ENCODE measurements around the gene SEPTIN1. TPM values are rescaled to one million over a fixed set of nuclear protein-coding genes. Genes with fewer than 3 reads are reported as not detected.

SEPTIN1 gene
- total RNA-seq, 2 donors from 2014 or later, result 1.1 to 2.3 TPM

DNA sequence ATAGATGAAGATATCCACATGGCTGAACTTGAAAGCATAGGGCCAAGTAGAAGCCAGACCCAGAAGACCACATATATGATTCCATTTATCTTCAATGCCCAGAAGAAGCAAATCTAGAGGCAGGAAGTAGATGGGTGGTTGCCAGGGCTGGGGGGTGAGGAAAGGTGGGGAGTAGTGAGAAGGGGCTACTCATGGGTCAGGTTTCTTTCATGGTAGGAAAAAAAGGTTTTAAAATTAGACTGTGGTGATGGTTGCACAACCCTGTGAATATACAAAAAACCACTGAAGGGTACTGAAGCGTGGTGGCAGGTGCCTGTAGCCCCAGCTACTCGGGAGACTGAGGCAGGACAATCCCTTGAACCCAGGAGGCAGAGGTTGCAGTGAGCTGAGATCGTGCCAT lies 32.7 kb downstream of the SEPTIN1 start:
- H3K36me3 Mint-ChIP-seq (ENCODE audit: low read depth), result peaks cover 43% of the 10 kb centered on the region

DNA sequence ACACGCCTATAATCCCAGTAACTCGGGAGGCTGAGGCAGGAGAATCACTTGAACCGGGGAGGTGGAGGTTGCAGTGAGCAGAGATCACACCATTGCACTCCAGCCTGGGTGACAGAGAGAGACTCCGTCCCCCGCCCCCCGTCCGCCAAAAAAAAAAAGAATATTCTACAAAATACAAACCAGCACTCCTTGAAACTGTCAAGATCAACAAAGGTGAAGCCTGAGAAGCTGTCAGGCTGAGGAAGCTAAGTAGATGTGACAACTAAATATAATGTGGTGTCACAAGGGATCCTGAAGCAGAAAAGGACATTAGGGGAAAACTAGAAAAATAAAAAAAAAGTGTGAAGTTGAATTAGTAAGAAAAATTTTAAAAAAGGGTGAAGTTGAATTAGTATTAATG lies 33.4 kb downstream of the SEPTIN1 start:
- H3K27ac Mint-ChIP-seq, result no peak overlapping the region
- Histone ChIP-seq H3K27ac (ENCODE audit: low read depth, low read length) (no peak overlapping the region), H3K36me3 (ENCODE audit: control insufficient read depth, insufficient read depth, low read length) (peaks cover 44% of the 10 kb centered on the region), H3K4me1 (ENCODE audit: control insufficient read depth, insufficient read depth, low read length) (peaks cover 3% of the 10 kb centered on the region), H3K9me3 (ENCODE audit: control insufficient read depth, low read length) (no peaks in the 10 kb centered on the region), H3K9ac (ENCODE audit: extremely low read depth, low read length, poor library complexity, severe bottlenecking) (no peak overlapping the region), H3K4me3 (ENCODE audit: low read length) (no peak overlapping the region), H3K27me3 (ENCODE audit: control insufficient read depth, insufficient read depth, low read length, poor library complexity, severe bottlenecking) (no peaks in the 10 kb centered on the region)
- TF ChIP-seq, protein P1, sequence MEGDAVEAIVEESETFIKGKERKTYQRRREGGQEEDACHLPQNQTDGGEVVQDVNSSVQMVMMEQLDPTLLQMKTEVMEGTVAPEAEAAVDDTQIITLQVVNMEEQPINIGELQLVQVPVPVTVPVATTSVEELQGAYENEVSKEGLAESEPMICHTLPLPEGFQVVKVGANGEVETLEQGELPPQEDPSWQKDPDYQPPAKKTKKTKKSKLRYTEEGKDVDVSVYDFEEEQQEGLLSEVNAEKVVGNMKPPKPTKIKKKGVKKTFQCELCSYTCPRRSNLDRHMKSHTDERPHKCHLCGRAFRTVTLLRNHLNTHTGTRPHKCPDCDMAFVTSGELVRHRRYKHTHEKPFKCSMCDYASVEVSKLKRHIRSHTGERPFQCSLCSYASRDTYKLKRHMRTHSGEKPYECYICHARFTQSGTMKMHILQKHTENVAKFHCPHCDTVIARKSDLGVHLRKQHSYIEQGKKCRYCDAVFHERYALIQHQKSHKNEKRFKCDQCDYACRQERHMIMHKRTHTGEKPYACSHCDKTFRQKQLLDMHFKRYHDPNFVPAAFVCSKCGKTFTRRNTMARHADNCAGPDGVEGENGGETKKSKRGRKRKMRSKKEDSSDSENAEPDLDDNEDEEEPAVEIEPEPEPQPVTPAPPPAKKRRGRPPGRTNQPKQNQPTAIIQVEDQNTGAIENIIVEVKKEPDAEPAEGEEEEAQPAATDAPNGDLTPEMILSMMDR (conservative IDR thresholded peaks at IDR 0.05), result no peak
- H3K9me3 Mint-ChIP-seq, result no peaks in the 10 kb centered on the region
- H3K36me3 Mint-ChIP-seq (ENCODE audit: low read depth), result peaks cover 36% of the 10 kb centered on the region
- H3K27me3 Mint-ChIP-seq (ENCODE audit: insufficient read depth), result no peaks in the 10 kb centered on the region
- no peak for DNase-seq
- 95 to 100% methylated on average over 2 to 7 of the region's 7 CpGs for WGBS, 2 experiments (ENCODE audit: insufficient coverage in 1 of 2, insufficient read length in 1 of 2)
- H3K4me1 Mint-ChIP-seq, result no peaks in the 10 kb centered on the region
- no peak overlapping the region for H3K4me3 Mint-ChIP-seq

More for the DNA sequence above, 32.7 kb downstream of the SEPTIN1 start:
- Histone ChIP-seq H3K36me3 (ENCODE audit: control insufficient read depth, insufficient read depth, low read length) (peaks cover 45% of the 10 kb centered on the region), H3K9ac (ENCODE audit: extremely low read depth, low read length, poor library complexity, severe bottlenecking) (no peak overlapping the region), H3K27ac (ENCODE audit: low read depth, low read length) (no peak overlapping the region), H3K27me3 (ENCODE audit: control insufficient read depth, insufficient read depth, low read length, poor library complexity, severe bottlenecking) (no peaks in the 10 kb centered on the region), H3K4me1 (ENCODE audit: control insufficient read depth, insufficient read depth, low read length) (peaks cover 3% of the 10 kb centered on the region), H3K4me3 (ENCODE audit: low read length) (no peak overlapping the region), H3K9me3 (ENCODE audit: control insufficient read depth, low read length) (no peaks in the 10 kb centered on the region)
- DNase-seq, result no peak
- Mint-ChIP-seq H3K27ac (no peak overlapping the region), H3K9me3 (no peaks in the 10 kb centered on the region), H3K27me3 (ENCODE audit: insufficient read depth) (no peaks in the 10 kb centered on the region), H3K4me1 (peaks cover 6% of the 10 kb centered on the region), H3K4me3 (no peak overlapping the region)
- TF ChIP-seq, protein P1 (conservative IDR thresholded peaks at IDR 0.05), result no peak
- WGBS, 2 experiments (ENCODE audit: insufficient coverage in 1 of 2, insufficient read length in 1 of 2), result 94 to 100% methylated on average over 2 to 3 of the region's 3 CpGs

DNA sequence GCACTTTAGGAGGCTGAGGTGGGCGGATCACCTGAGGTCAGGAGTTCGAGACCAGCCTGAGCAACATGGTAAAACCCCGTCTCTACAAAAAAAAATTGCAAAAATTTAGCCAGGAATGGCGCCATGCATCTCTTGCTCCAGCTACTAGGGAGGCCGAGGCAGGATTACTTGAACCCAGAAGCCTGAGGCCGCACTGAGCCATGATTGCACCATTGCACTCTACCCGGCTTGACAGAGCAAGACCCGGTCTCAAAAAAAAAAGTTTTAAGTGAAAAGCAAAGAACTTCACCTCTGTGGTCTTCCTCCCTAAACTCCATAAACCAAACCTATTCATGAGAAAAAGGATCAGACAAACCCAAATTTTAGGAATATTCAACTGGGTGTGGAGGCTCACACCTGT lies 34.2 kb downstream of the SEPTIN1 start:
- no peaks in the 10 kb centered on the region for H3K9me3 Mint-ChIP-seq
- Histone ChIP-seq H3K36me3 (ENCODE audit: control insufficient read depth, insufficient read depth, low read length) (peaks cover 36% of the 10 kb centered on the region), H3K9me3 (ENCODE audit: control insufficient read depth, low read length) (no peaks in the 10 kb centered on the region), H3K27me3 (ENCODE audit: control insufficient read depth, insufficient read depth, low read length, poor library complexity, severe bottlenecking) (no peaks in the 10 kb centered on the region), H3K9ac (ENCODE audit: extremely low read depth, low read length, poor library complexity, severe bottlenecking) (no peak overlapping the region), H3K4me3 (ENCODE audit: low read length) (no peak overlapping the region), H3K4me1 (ENCODE audit: control insufficient read depth, insufficient read depth, low read length) (no peaks in the 10 kb centered on the region), H3K27ac (ENCODE audit: low read depth, low read length) (no peak overlapping the region)
- 94 to 97% methylated on average over 7 to 8 of the region's 8 CpGs for WGBS, 2 experiments (ENCODE audit: insufficient coverage in 1 of 2, insufficient read length in 1 of 2)
- H3K4me1 Mint-ChIP-seq, result no peaks in the 10 kb centered on the region
- H3K27ac Mint-ChIP-seq, result no peak overlapping the region
- peaks cover 34% of the 10 kb centered on the region for H3K36me3 Mint-ChIP-seq (ENCODE audit: low read depth)
- TF ChIP-seq, protein P1 (conservative IDR thresholded peaks at IDR 0.05), result no peak
- no peaks in the 10 kb centered on the region for H3K27me3 Mint-ChIP-seq (ENCODE audit: insufficient read depth)
- no peak for DNase-seq
- no peak overlapping the region for H3K4me3 Mint-ChIP-seq
